ENCODE data around the gene SLC25A42. TPM values are rescaled to one million over a fixed set of nuclear protein-coding genes. Genes with fewer than 3 reads are reported as not detected.
"Not testable (repeated sequence)": the region's sequence is repeated elsewhere in the genome, so short reads cannot be mapped to it uniquely, and the experiment has no call there.

Gene SLC25A42
- total and polyA plus RNA-seq, 3 experiments from 2014 or later, result 10.4 to 19.3 (median 11.3) TPM

GRCh38 chr19:19095691-19096090 is 31.9 kb downstream of the SLC25A42 start:
- H3K4me1 ChIP-seq (ENCODE audit: insufficient read depth, low read length), result no peaks in the 10 kb centered on the region
- H3K4me1 Mint-ChIP-seq, result peaks cover 0 to 3% (median 0%) of the 10 kb centered on the region in 3 donors
- H3K27ac ChIP-seq (ENCODE audit: low read depth, low read length), result no peak overlapping the region
- H3K4me3 ChIP-seq (ENCODE audit: low read length), result no peak overlapping the region
- no peaks in the 10 kb centered on the region for H3K27me3 Mint-ChIP-seq
- H3K27me3 ChIP-seq (ENCODE audit: insufficient read depth, low read length, poor library complexity, severe bottlenecking), result no peaks in the 10 kb centered on the region
- H3K4me3 Mint-ChIP-seq, result no peak overlapping the region
- no peaks in the 10 kb centered on the region for H3K9me3 ChIP-seq (ENCODE audit: low read length)
- no peak for DNase-seq
- POLR2A ChIA-PET, result no interaction called here
- peaks cover 0 to 42% (median 5%) of the 10 kb centered on the region in 3 donors for H3K36me3 Mint-ChIP-seq
- no peaks in the 10 kb centered on the region for H3K36me3 ChIP-seq (ENCODE audit: insufficient read depth, low read length)
- H3K9me3 Mint-ChIP-seq, result no peaks in the 10 kb centered on the region
- CTCF ChIA-PET, result no interaction called here
- no peak overlapping the region for H3K27ac Mint-ChIP-seq

- no peak for DNase-seq
- Mint-ChIP-seq H3K27me3 (no peaks in the 10 kb centered on the region), H3K4me3 (no peak overlapping the region), H3K9me3 (no peaks in the 10 kb centered on the region), H3K36me3 (peaks cover 0 to 53% (median 5%) of the 10 kb centered on the region in 3 donors), H3K4me1 (peaks cover 0 to 3% (median 0%) of the 10 kb centered on the region in 3 donors), H3K27ac (no peak overlapping the region)
- Histone ChIP-seq H3K4me3 (ENCODE audit: low read length) (no peak overlapping the region), H3K27me3 (ENCODE audit: insufficient read depth, low read length, poor library complexity, severe bottlenecking) (no peaks in the 10 kb centered on the region), H3K4me1 (ENCODE audit: insufficient read depth, low read length) (no peaks in the 10 kb centered on the region), H3K9me3 (ENCODE audit: low read length) (no peaks in the 10 kb centered on the region), H3K27ac (ENCODE audit: low read depth, low read length) (no peak overlapping the region), H3K36me3 (ENCODE audit: insufficient read depth, low read length) (no peaks in the 10 kb centered on the region)
- ChIA-PET CTCF (no interaction called here), POLR2A (no interaction called here)
Observed at GRCh38 chr19:19096641-19097627, 33.1 kb downstream of the SLC25A42 start.

- POLR2A ChIA-PET, result interaction anchor here (0.6 kb wide), 1 partner anchor 469 kb away, joined by 3 read pairs; no protein-coding TSS in a partner anchor
- H3K9me3 ChIP-seq (ENCODE audit: low read length), result no peaks in the 10 kb centered on the region
- no peak for DNase-seq
- Mint-ChIP-seq H3K9me3 (no peaks in the 10 kb centered on the region), H3K27me3 (no peaks in the 10 kb centered on the region), H3K27ac (no peak overlapping the region), H3K4me1 (peaks cover 0 to 3% (median 0%) of the 10 kb centered on the region in 3 donors), H3K36me3 (peaks cover 0 to 52% (median 5%) of the 10 kb centered on the region in 3 donors), H3K4me3 (no peak overlapping the region)
- H3K4me3 ChIP-seq (ENCODE audit: low read length), result no peak overlapping the region
- H3K36me3 ChIP-seq (ENCODE audit: insufficient read depth, low read length), result no peaks in the 10 kb centered on the region
- H3K27ac ChIP-seq (ENCODE audit: low read depth, low read length), result no peak overlapping the region
- CTCF ChIA-PET, result no interaction called here
- H3K4me1 ChIP-seq (ENCODE audit: insufficient read depth, low read length), result no peaks in the 10 kb centered on the region
- H3K27me3 ChIP-seq (ENCODE audit: insufficient read depth, low read length, poor library complexity, severe bottlenecking), result no peaks in the 10 kb centered on the region
Observed at GRCh38 chr19:19098084-19098702, 34.4 kb downstream of the SLC25A42 start.

GRCh38 chr19:19098703-19099632 is 35.2 kb downstream of the SLC25A42 start:
- no peaks in the 10 kb centered on the region for H3K9me3 Mint-ChIP-seq
- H3K27me3 Mint-ChIP-seq, result no peaks in the 10 kb centered on the region

GRCh38 chr19:19101540-19101939 is 37.7 kb downstream of the SLC25A42 start:
- CTCF ChIA-PET, result no interaction called here
- Histone ChIP-seq H3K9me3 (ENCODE audit: low read length) (no peaks in the 10 kb centered on the region), H3K36me3 (ENCODE audit: insufficient read depth, low read length) (no peaks in the 10 kb centered on the region), H3K4me3 (ENCODE audit: low read length) (no peak overlapping the region), H3K27ac (ENCODE audit: low read depth, low read length) (no peak overlapping the region), H3K27me3 (ENCODE audit: insufficient read depth, low read length, poor library complexity, severe bottlenecking) (no peaks in the 10 kb centered on the region), H3K4me1 (ENCODE audit: insufficient read depth, low read length) (no peaks in the 10 kb centered on the region)
- no peak for DNase-seq
- peaks cover 0 to 3% (median 0%) of the 10 kb centered on the region in 3 donors for H3K4me1 Mint-ChIP-seq
- no peak overlapping the region for H3K27ac Mint-ChIP-seq
- no peak overlapping the region for H3K4me3 Mint-ChIP-seq
- peaks cover 0 to 48% (median 5%) of the 10 kb centered on the region in 3 donors for H3K36me3 Mint-ChIP-seq
- POLR2A ChIA-PET, result no interaction called here
- no peaks in the 10 kb centered on the region for H3K27me3 Mint-ChIP-seq
- H3K9me3 Mint-ChIP-seq, result no peaks in the 10 kb centered on the region

More at GRCh38 chr19:19098703-19099632, 35.2 kb downstream of the SLC25A42 start:
- H3K9me3 ChIP-seq (ENCODE audit: low read length), result no peaks in the 10 kb centered on the region
- CTCF ChIA-PET, result no interaction called here
- no peak overlapping the region for H3K27ac ChIP-seq (ENCODE audit: low read depth, low read length)
- no peaks in the 10 kb centered on the region for H3K36me3 ChIP-seq (ENCODE audit: insufficient read depth, low read length)
- no peaks in the 10 kb centered on the region for H3K27me3 ChIP-seq (ENCODE audit: insufficient read depth, low read length, poor library complexity, severe bottlenecking)
- DNase-seq, result no peak
- H3K27ac Mint-ChIP-seq, result no peak overlapping the region
- no peak overlapping the region for H3K4me3 Mint-ChIP-seq
- H3K4me1 Mint-ChIP-seq, result peaks cover 0 to 3% (median 0%) of the 10 kb centered on the region in 3 donors
- no peak overlapping the region for H3K4me3 ChIP-seq (ENCODE audit: low read length)
- no peaks in the 10 kb centered on the region for H3K4me1 ChIP-seq (ENCODE audit: insufficient read depth, low read length)
- POLR2A ChIA-PET, result no interaction called here
- H3K36me3 Mint-ChIP-seq, result peaks cover 0 to 47% (median 5%) of the 10 kb centered on the region in 3 donors

GRCh38 chr19:19102566-19102965 is 38.8 kb downstream of the SLC25A42 start:
- H3K36me3 Mint-ChIP-seq, result peaks cover 0 to 45% (median 5%) of the 10 kb centered on the region in 3 donors
- H3K4me3 Mint-ChIP-seq; POLR2A ChIA-PET; H3K27me3 ChIP-seq (ENCODE audit: insufficient read depth, low read length, poor library complexity, severe bottlenecking); H3K27ac ChIP-seq (ENCODE audit: low read depth, low read length); H3K4me1 ChIP-seq (ENCODE audit: insufficient read depth, low read length); H3K9me3 ChIP-seq (ENCODE audit: low read length); H3K4me3 ChIP-seq (ENCODE audit: low read length); H3K9me3 Mint-ChIP-seq; H3K4me1 Mint-ChIP-seq; CTCF ChIA-PET; H3K36me3 ChIP-seq (ENCODE audit: insufficient read depth, low read length); H3K27ac Mint-ChIP-seq; H3K27me3 Mint-ChIP-seq; DNase-seq: not testable (repeated sequence)

GRCh38 chr19:19103167-19103566 is 39.4 kb downstream of the SLC25A42 start:
- Histone ChIP-seq H3K9me3 (ENCODE audit: low read length) (no peaks in the 10 kb centered on the region), H3K27me3 (ENCODE audit: insufficient read depth, low read length, poor library complexity, severe bottlenecking) (no peaks in the 10 kb centered on the region), H3K4me1 (ENCODE audit: insufficient read depth, low read length) (no peaks in the 10 kb centered on the region), H3K4me3 (ENCODE audit: low read length) (no peak overlapping the region), H3K36me3 (ENCODE audit: insufficient read depth, low read length) (no peaks in the 10 kb centered on the region), H3K27ac (ENCODE audit: low read depth, low read length) (no peak overlapping the region)
- Mint-ChIP-seq H3K9me3 (no peaks in the 10 kb centered on the region), H3K27me3 (no peaks in the 10 kb centered on the region), H3K36me3 (peaks cover 0 to 45% (median 2%) of the 10 kb centered on the region in 3 donors), H3K4me1 (peaks cover 0 to 3% (median 0%) of the 10 kb centered on the region in 3 donors), H3K4me3 (no peak overlapping the region), H3K27ac (no peak overlapping the region)
- POLR2A ChIA-PET, result no interaction called here
- DNase-seq, result no peak
- CTCF ChIA-PET, result no interaction called here
